ENCODE data around the gene ANKRD40CL. TPM values are rescaled to one million over a fixed set of nuclear protein-coding genes. Genes with fewer than 3 reads are reported as not detected.

Gene ANKRD40CL
- total RNA-seq, 1 experiment from 2014 or later, result not detected

GRCh38 chr17:50800196-50800700, 32.9 kb upstream of the ANKRD40CL start (continued):
- TF ChIP-seq FOXP4 (CRISPR knock-in tag; IDR thresholded peaks at IDR 0.05), result no peak
- no peak for TF ChIP-seq CDX4 (CRISPR knock-in tag; IDR thresholded peaks at IDR 0.05; ENCODE audit: borderline replicate concordance)
- no peak for TF ChIP-seq ZNF425 (CRISPR knock-in tag; conservative IDR thresholded peaks at IDR 0.05)
- no peak for TF ChIP-seq JAZF1 (CRISPR knock-in tag; IDR thresholded peaks at IDR 0.05)
- no peak for TF ChIP-seq ZNF232 (CRISPR knock-in tag; IDR thresholded peaks at IDR 0.05)
- TF ChIP-seq ATF2 (CRISPR knock-in tag; IDR thresholded peaks at IDR 0.05; ENCODE audit: borderline replicate concordance, low read depth), result no peak
- no peak for TF ChIP-seq E2F1 (CRISPR knock-in tag; IDR thresholded peaks at IDR 0.05)
- no peak for TF ChIP-seq ELF4 (CRISPR knock-in tag; IDR thresholded peaks at IDR 0.05; ENCODE audit: low read depth)
- TF ChIP-seq CBFB (CRISPR knock-in tag; IDR thresholded peaks at IDR 0.05; ENCODE audit: low read depth), result no peak

GRCh38 chr17:50799582-50799981, 32.3 kb upstream of the ANKRD40CL start:
- Mint-ChIP-seq H3K4me1 (peaks cover 18% of the 10 kb centered on the region), H3K27ac (peak overlapping the region; percentile 51; the same call in 1 of the 2 replicates), H3K9me3 (no peaks in the 10 kb centered on the region), H3K4me3 (no peak overlapping the region), H3K27me3 (ENCODE audit: low read depth) (no peaks in the 10 kb centered on the region), H3K36me3 (no peaks in the 10 kb centered on the region)
- TF ChIP-seq SOX15 (CRISPR knock-in tag; IDR thresholded peaks at IDR 0.05), result no peak
- ChIA-PET CTCF (interaction anchor here (2.0 kb wide), 1 partner anchor 16 kb away, joined by 19 read pairs; no protein-coding TSS in a partner anchor), POLR2A (no interaction called here)
- no peak for ATAC-seq
- DNase-seq (ENCODE audit: low spot score), result no peak

GRCh38 chr17:50798424-50799288, 31.3 kb upstream of the ANKRD40CL start:
- ATAC-seq, result peak; percentile 48
- H3K27me3 Mint-ChIP-seq (ENCODE audit: low read depth), result no peaks in the 10 kb centered on the region
- POLR2A ChIA-PET, result no interaction called here
- no peak for TF ChIP-seq ELF4 (CRISPR knock-in tag; IDR thresholded peaks at IDR 0.05; ENCODE audit: low read depth)
- TF ChIP-seq EMX1 (CRISPR knock-in tag; IDR thresholded peaks at IDR 0.05), result no peak
- TF ChIP-seq CREM (CRISPR knock-in tag; IDR thresholded peaks at IDR 0.05), result no peak
- no peak for TF ChIP-seq ATF6 (CRISPR knock-in tag; IDR thresholded peaks at IDR 0.05)
- TF ChIP-seq ZNF219 (CRISPR knock-in tag; IDR thresholded peaks at IDR 0.05; ENCODE audit: borderline replicate concordance), result no peak
- no peak for TF ChIP-seq ZNF121 (CRISPR knock-in tag; IDR thresholded peaks at IDR 0.05)
- no peak for TF ChIP-seq ATF2 (CRISPR knock-in tag; IDR thresholded peaks at IDR 0.05; ENCODE audit: borderline replicate concordance, low read depth)

More at GRCh38 chr17:50798424-50799288, 31.3 kb upstream of the ANKRD40CL start:
- Mint-ChIP-seq H3K27ac (peak overlapping the region; percentile 68; the same call in 1 of the 2 replicates), H3K9me3 (no peaks in the 10 kb centered on the region), H3K4me3 (no peak overlapping the region), H3K36me3 (no peaks in the 10 kb centered on the region), H3K4me1 (peaks cover 18% of the 10 kb centered on the region)
- no peak for DNase-seq (ENCODE audit: low spot score)
- CTCF ChIA-PET, result interaction anchor here (0.5 to 2.3 kb wide), 3 partner anchors 16 to 426 kb away, joined by 3 to 19 read pairs (median 9); no protein-coding TSS in a partner anchor
